ENCODE data around the gene AK4.

The AK4 gene

DNA sequence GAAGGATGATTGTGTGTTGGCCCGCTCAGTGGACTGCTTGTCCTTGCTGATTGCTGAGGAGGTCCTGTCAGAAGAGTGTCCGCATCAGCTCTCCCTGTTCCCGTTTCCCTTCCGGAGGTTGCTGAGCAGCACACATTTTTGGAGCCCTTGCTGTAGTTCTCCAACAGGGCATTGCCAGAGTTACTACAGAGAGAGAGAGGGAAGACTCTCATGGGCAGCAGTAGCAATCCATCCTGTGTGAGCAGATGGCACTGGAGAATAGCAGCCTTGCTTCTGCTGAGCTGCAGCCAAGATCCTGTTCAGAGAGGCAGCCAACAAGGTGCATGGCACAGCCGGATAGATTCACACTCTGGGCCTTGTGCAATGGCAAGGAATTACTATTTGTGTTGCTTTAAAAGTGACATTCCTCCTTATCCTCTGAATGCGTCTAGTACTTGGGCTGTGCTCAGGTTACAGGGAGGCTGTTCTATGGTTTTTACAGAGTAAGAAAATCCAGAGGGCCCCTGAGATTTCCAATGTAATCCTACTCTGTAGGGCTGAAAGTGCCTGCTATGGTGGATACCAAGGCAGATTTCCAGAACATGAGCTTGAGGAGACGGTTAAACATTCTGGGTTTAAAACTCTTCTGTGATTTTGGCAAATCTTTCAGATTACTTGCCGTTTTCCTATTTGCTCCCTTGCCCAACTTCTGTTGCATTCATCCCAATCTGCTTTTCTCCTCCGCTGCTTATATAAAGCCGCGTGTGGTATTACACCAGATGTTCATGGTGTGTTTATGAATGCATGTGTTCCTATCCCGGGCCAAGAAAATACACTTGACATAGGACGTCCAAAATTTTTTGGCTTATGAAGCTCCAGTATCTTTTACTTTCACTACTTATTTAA is 27.4 kb downstream of the AK4 start:
- DNase-seq (ENCODE audit: low read depth in 3 of 3, low spot score in 1 of 3): no peak

DNA sequence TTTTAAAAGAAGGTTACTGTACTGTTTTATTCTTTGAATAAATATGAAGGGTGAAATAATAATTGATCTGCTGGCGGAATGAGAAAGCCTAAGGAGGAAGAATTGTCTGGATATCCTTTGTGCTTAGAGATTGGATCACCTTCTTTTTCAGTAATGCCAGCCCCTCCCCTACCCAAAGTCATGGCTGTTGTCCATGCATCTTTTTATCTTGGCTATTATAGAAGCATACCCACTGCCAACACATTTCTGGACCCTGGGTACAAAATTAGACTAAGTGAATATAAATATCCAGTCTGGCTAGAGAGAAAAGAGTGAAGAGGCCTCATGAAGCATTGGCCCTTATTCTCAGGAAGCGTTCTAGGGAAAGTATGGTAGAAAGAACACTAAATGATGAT is 28.1 kb downstream of the AK4 start:
- DNase-seq (ENCODE audit: low read depth in 3 of 3, low spot score in 1 of 3): no peak

DNA sequence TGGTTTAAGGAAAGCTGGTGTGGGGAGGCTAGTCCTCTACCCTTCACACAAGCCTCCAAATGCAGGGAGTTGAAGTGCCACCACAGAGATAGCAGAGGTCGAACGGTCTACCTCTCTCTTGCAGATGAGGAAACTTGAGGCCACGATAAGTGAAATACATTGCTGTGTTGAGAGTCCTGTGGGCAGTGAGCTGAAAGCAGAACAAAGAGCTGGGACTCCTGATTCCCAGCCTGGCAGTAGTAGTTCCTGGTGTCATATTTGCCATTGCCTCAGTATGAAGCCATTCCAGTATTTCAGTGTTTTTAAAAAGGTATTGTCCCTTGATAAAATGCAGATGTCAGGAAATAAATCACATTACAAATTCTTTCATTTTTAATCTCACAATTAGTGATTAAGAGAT is 28.6 kb downstream of the AK4 start:
- no peak for DNase-seq (ENCODE audit: low read depth in 3 of 3, low spot score in 1 of 3)

DNA sequence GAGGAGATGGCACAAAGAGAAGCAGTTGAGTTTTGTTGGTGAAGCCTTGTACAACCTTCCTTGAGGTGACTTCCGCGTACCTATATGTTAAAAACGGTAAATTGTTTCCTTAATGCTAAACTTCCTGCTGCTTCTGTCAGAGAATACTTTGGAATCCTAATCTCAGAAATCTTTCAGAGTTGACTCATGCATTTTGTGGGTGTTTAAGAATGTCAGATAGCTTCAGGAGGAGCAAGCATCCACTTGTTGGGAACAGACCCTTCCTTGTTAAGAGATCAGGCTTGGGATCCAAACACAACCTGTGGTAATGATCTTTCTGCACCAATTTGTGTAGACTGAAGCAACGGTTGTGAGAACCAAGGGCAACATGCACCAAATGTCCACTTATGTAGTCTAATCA is 29.5 kb downstream of the AK4 start:
- no peak for DNase-seq (ENCODE audit: low read depth in 3 of 3, low spot score in 1 of 3)

DNA sequence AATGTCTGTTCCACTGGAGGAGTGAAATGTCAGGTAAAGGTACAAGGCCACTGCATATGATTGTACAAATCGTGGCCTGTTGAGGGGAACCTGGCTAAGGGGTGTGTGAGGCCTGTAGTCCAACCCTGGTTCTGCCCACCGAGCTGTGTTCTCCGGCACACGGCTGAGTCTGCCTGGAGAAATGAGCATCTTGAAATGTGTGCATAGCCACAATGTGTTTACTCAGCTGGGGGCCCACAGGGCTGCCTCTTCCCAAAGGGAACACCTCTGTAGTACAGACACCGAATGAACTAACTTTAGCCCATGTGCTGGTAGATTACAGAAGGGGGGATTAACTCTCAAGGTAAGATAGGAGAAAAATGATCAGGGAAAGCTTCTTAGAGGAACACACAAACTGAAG is 30.2 kb downstream of the AK4 start:
- no peak for DNase-seq (ENCODE audit: low read depth in 3 of 3, low spot score in 1 of 3)

DNA sequence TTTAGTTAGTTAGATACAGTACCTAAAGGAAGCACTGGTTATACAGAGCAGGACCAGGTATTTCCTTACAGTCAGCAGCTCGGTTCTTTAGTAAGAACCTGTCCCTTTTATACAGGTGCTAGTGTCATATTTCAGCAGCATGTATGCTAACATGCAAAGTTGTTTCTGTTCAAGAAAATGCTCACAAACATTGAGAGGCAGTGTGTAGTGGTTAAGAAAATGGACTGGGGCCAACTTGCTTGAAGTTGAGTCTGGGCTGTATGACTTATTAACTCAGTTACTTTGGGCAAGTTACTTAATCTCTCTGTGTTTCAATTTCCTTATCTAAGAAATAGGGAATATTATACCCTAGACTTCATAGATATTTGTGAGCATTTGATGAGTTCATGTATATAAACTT is 31.1 kb downstream of the AK4 start:
- DNase-seq (ENCODE audit: low read depth in 3 of 3, low spot score in 1 of 3): no peak

DNA sequence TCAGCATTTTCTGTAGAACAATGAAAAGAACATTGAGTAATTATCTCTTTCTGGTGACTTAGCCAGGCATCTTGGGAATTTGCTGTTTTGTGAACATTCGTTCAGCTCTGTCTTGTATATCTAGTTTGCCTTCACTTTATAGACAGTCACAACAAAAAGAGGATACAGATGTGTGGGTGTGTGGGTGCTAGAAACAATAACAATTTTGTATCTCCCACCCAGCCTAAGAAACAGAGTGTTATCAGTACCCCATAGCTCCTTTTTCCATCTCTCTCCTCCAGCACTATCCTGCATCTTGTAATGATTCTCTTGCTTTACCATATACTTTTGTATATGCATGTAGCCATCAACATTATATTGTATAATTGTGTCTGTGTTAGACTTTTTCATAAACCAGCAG is 33.0 kb downstream of the AK4 start:
- no peak for DNase-seq (ENCODE audit: low read depth in 3 of 3, low spot score in 1 of 3)

DNA sequence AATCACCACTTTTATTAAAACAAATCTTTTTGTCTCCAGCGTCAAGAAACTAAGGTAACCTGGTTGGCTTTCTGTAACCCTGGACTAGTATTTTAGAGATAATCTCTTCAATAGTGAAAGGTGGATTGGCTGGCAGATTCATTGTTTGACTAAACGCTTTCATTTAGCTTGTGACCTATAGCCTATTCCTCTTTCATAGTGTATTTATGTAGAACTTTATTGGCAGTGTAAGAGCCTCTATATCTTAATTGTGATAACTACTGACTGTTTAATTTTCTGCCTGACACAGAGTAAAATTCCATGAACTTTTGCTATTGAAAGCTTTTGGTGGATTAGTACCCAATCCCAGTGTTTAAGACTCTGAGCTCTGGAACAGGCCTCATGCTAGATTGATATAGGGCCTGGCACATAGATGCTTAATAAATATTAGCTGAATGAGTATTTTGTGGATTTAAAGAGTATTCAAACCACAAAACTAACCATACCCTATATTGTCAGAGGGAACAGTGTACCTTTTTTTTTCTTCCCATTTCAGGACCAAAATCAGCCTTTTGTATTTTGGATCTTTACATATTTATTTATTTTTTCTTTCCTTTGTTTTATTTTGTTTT is 34.8 kb downstream of the AK4 start:
- no peak for DNase-seq (ENCODE audit: low read depth in 3 of 3, low spot score in 1 of 3)

DNA sequence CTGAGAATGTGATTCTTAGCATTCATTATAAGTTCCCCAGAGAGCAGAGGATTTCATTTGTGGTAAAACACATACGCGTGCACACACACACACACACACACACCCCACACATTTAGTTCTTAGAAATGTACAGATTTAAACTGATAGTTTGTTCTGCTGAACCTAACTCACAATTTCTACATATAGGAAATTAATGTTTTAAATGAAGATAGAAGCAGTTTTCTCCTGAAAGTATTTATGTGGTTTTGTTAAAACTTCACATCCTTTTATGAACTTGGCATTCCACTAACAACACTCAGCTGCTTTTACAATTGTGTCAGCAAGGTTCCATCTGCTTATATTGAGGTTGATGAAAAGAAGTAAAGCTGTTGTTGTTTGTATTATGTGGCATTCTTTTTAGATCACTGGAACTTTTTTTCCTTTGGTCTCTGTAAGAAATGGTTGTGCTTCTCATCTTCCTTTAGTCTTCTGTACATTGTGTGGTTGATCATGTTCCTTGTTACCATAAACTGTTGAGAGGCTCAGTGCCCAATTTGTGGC is 41.6 kb downstream of the AK4 start:
- DNase-seq (ENCODE audit: low read depth in 3 of 3, low spot score in 1 of 3): no peak

DNA sequence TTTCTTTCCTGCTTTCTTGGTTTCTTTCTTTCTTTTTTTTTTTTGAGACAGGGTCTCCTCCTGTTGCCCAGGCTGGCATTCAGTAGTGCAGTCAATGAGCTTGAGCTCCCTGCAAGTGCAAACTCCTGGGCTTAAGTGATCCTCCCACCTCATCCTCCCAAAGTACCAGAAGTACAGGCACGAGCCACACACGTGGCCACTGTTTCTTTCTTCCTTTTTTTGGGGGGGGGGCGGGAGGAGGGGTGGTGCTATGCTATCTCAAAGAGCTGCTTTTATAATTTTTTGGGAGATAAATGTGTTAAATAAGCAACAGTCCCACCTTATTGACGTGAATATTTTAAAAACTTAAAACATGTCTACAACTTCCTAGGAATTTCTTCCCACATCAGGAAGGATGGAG is 42.2 kb downstream of the AK4 start:
- no peak for DNase-seq (ENCODE audit: low read depth in 3 of 3, low spot score in 1 of 3)

DNA sequence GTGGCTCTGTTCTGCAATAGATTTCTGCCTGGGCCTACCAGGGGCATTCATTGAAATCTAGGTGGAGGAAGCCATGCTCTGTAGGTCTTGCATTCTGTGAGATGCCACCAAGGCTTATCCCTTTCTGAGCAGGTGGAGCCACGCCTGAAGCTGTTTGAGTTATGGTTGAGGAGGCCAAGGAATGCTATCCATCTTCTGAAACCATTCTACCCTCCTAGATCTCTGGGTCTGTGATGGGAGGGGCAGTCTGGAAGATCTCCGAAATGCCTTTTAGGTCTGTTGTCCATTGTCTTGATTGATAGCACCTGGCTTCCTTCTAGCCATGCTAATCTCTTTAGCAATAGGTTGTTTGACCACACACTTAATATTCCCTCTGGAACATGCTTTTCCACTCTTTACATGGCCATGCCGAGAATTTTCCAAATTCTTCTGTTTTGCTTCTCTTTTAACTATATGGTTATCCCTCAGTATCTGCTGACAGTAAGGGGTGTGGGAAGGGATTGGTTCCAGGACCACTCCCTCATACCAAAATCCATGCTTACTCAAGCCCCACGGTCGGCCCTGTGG is 45.2 kb downstream of the AK4 start:
- no peak for DNase-seq (ENCODE audit: low read depth in 3 of 3, low spot score in 1 of 3)

DNA sequence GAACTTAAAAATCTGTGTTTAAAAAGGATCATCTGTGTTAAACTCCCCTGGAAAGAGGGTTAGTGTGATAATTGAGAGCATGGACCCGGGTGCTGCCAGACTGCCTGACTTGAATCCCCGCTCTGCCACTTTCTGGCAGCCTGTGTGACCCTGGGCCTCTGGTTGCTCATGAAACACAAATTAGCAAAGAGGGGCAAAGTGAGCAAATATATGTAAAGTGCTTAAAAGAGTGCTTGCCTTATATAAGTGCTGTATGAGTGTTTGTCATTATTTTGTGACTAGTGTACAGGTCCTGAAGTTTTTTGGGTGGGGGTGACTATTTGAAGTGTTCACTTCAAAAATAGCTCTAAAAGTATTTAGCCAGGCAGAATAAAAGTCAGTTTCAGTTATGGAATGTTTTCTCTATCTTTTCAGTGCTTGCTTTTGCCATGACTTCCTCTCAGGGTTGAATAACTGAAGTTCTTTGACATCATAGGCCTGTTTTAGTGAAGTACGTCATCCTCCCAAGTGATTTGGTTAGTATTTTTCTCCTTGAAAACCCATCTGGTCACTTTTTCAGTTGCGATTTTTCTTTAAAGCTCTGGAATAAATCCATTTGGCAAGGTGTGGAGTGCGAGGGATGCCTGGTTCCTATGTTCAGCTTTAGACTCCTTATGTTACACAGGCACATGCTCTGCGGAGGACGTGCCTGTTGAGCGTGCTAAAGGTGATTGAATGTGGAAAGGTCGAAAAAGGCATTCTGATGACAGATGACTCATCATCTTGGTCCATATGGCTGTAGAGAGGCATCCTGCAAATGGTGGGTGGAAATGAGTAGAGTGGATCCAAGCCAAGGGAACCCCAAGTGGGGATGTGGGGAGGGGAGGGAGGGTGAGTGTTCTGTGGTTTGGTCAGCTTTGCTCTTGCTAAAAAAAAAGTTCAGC is 47.8 kb downstream of the AK4 start:
- DNase-seq (ENCODE audit: low read depth in 3 of 3, low spot score in 1 of 3): no peak

DNA sequence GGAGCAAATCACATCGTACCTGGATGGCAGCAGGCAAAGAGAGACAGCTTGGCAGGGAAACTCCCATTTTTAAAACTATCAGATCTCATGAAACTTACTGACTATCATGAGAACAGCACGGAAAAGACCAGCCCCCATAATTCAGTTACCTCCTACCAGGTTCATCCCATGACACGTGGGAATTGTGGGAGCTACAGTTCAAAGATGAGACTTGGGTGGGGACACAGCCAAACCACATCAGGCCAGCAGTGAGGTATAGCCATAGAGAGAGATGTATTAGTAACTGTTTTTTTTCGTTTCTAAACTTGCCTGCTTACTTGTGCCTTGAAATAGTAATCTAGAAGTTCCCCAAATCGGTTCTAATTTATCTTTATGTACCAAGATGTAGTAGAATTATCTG is 48.9 kb downstream of the AK4 start:
- DNase-seq (ENCODE audit: low read depth in 3 of 3, low spot score in 1 of 3): no peak

DNA sequence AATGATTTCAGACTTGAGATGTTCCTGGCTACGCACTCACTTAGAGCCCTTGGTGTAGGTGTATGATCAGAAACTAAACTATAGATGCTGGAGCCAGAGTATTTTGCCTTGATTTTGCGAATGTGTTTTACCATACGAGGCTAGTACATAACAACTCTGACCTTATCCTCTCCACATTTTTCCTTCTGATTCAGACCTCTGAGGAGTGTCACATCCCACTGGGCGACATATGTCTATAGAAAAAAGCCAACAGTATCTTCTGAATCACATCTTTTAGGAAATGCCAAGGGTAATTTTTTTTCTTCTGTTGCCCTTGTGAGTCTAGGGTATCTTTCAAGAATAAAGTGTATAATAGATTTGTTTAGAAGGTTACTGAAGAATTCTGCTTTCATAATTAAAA is 49.6 kb downstream of the AK4 start:
- DNase-seq (ENCODE audit: low read depth in 3 of 3, low spot score in 1 of 3): no peak

DNA sequence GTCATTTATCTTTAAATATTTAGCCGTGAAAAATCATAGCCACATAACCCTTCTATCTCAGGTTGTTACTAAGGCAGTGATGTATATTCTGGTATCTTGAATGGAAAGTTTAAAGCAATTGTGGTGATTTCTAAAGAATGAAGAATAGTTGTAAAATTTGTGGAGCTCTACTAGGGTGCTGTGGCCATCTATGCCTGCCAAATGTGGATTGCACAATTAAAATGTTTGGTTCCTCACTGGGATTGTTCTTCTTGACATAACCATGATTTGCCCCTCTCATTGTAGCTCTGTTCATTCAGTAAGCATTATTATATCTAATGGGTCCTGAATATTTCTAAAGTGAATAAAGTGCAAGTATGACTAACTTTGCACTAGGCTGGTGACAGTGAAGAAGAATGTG is 50.1 kb downstream of the AK4 start:
- no peak for DNase-seq (ENCODE audit: low read depth in 3 of 3, low spot score in 1 of 3)

DNA sequence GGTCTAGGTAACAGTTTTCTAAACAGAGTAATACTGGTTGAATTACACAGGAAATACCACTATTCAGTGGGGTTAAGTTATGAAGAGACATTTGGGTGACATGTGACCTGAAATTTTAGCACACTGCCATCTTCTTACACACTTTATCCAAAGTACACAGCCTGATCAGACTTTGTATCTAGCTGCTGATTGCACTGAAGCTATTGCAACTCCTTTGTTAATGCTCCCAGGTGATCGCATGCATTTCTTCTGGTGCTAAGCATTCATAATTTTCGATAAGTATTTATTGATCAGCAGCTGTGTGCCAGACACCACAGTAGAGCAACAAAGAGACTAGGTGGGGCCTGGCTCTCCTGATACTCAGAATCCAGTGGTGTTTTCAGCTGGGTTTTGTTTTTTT is 52.4 kb downstream of the AK4 start:
- no peak for DNase-seq (ENCODE audit: low read depth in 3 of 3, low spot score in 1 of 3)

DNA sequence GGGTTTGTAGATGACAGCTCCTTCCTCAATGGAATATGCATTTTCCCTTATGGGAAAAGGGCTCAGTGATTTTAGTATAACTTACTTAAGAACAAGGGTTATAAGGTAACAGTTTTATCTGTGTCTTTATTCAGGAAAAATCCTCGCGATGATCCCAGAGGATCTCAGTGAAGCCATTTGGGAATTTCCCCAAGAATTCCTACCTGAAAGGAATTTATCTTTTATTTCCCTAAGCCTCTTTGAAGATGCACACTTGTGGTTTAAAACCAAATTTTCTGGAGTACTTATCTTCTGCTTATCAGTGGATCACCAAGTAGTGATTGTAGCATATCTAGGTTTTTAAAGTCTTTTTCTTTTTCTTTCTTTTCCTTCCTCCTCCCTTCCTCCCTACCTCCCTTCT is 58.8 kb downstream of the AK4 start:
- no peak for DNase-seq (ENCODE audit: low read depth in 3 of 3, low spot score in 1 of 3)

DNA sequence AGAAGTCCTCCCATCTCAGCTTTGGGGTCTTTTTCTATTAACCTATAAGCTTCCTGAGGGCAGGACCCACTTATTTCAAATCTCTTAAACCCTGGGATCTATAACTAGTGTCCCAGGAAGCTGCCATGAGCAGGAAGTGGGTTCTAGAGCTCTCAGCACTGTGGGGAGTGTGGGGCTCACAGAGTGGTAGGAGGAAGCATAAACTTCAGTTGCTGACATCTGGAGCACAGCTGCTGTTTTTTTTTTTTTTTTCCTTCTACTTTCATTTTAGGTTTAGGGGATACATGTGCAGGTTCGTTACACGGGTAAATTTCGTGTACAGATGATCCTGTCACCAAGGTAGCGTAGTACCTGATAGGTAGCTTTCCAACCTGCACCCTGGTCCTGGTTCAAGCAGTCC is 59.3 kb downstream of the AK4 start:
- DNase-seq (ENCODE audit: low read depth in 3 of 3, low spot score in 1 of 3): no peak

DNA sequence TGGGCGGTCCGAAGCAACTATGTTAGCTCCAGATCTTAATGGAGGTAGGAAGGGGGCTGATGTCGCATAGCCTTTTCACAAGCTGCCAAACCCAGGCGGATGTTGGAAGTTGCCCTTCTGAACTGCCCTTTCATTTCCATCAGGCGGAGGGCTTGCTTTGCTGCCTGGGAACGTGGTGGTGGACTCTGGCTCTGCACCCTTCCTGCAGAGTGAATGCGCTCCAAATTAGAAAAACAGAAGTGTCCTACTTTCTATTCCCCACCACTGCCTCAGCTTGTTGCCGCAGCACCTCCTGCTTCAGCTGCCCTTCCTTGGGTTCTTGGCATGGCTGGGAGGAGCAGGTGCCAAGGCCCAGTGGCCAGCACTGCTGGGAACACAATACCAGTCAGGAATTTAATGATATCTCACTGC is 60.6 kb downstream of the AK4 start:
- no peak for DNase-seq (ENCODE audit: low read depth in 3 of 3, low spot score in 1 of 3)

DNA sequence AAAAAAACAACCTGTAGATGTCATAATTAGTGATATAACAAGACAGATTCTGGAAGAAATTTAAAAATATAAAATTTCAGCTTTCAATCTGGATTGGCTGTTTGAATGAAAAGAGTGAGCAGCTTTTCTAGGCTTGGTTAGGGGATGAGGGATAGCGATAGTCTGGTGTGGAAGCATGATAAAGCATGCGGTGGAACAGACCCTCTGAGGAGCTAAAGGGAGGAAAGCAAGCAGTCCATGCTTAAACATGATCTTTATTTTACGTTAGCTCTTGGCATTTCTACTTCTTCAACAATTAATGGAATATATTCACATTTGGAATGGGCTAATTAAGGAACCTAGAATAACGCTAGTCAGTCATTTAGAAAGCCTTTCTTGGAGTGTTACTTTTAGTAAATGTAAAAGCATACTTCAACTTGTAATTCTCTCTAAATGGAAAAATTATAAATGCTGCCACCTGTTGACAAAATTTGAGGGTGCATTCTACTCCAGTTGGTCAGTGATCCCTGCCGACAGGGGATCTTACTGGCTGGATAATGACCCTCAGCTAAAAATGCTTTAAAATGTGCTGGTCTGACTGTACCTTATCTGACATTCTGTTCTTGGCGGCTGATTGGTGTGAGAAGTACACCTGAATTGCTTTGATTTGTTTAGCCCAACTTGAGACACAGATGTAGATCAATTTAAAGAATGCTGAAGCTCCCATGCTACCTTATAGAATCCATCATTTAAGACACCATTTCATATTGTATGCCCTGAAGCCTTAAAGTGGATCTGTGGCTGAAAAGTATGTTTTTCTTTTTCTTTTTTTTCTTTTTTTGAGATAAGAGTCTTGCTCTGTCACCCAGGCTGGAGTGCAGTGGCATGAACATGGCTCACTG is 61.2 kb downstream of the AK4 start:
- DNase-seq (ENCODE audit: low read depth in 3 of 3, low spot score in 1 of 3): no peak
